SK-N-SH (cell line): Measurements from ENCODE around the gene ST3GAL6.

Experiments used
- EP300 ChIP-seq, 2 experiments: IDR thresholded peaks; 2 replicates each; pipeline versions ENCODE4 v1.4.0 to v1.6.1; 2012; ENCODE audit warnings: borderline replicate concordance in 1 of 2, low read depth in 1 of 2, low read length in 1 of 2
- POLR2AphosphoS5 ChIP-seq: IDR thresholded peaks from 2 replicates; pipeline ENCODE4 v1.6.1; 2012; ENCODE audit warnings: low read depth, low read length
- SIN3A ChIP-seq: IDR thresholded peaks from 2 replicates; pipeline ENCODE4 v1.6.1; 2012; ENCODE audit warnings: low read depth, mild to moderate bottlenecking, low read length, moderate library complexity, borderline replicate concordance

GRCh38 chr3:98791341-98792325 lies 28.5 kb downstream of the ST3GAL6 start:
- TF ChIP-seq POLR2AphosphoS5 (peak; percentile 39; the same call in 1 of the 2 replicates), EP300 (IDR thresholded peaks at IDR 0.05; ENCODE audit: borderline replicate concordance in 1 of 2, low read depth in 1 of 2, low read length in 1 of 2) (no peak), SIN3A (no peak)
